Endothelial cell of umbilical vein (primary cell): Measurements from ENCODE around the gene SMOC2. TPM values are rescaled to one million over a fixed set of nuclear protein-coding genes. Genes with fewer than 3 reads are reported as not detected.

Source experiments
- BruUV-seq: library from RNA; stranded (reverse); fragments of 400-500 nt; replicated peaks from 2 replicates; lab custom pipeline; 2021; lab: Mats Ljungman, UMichigan
- CTCF ChIA-PET: fragments of 300-600, 350-600 bp; sonication (Branson Sonifier 250); formaldehyde crosslinking; loops from one replicate; lab custom pipeline; 2021; ENCODE audit warnings: antibody characterized with exemption, inconsistent platforms; lab: Charles Lee
- POLR2A ChIA-PET: fragments of 300-600, 350-600 bp; sonication (Branson Sonifier 250); formaldehyde crosslinking; loops from one replicate; lab custom pipeline; 2021; ENCODE audit warnings: antibody characterized with exemption, inconsistent platforms; lab: Charles Lee
- DNase-seq: peaks from one replicate; pipeline ENCODE4 v3.0.0-alpha.2; 2011; ENCODE audit warnings: low read depth, low spot score
- FAIRE-seq: peaks from 2 replicates; lab custom pipeline; 2011; peaks lifted over from hg19 to GRCh38; lab: Jason Lieb, UNC
- H2AFZ ChIP-seq: 2 replicates; pipeline ENCODE4 v1.6.0; 2012; ENCODE audit warnings: low read depth, low read length, control low read depth, inconsistent platforms
- H3K27ac ChIP-seq: 2 replicates; pipeline ENCODE4 v1.5.1; 2011; ENCODE audit warnings: low read depth, mild to moderate bottlenecking, control low read depth, low read length, moderate library complexity; ENCODE audit not compliant: insufficient read depth
- H3K27me3 ChIP-seq, 2 experiments: 2 replicates each; pipeline versions ENCODE4 v1.6.0 to v1.6.1; 2011; ENCODE audit warnings: low read length in 2 of 2, mixed read lengths in 1 of 2; ENCODE audit not compliant: control insufficient read depth in 2 of 2, insufficient read depth in 2 of 2
- H3K36me3 ChIP-seq, 2 experiments: 2 replicates in 1 of 2; 3 replicates in 1 of 2; pipeline ENCODE4 v1.5.1; 2011; ENCODE audit warnings: low read length in 2 of 2, mild to moderate bottlenecking in 1 of 2, moderate library complexity in 1 of 2; ENCODE audit not compliant: control insufficient read depth in 2 of 2, insufficient read depth in 2 of 2; ENCODE audit errors: extremely low read depth in 1 of 2
- H3K4me1 ChIP-seq: 3 replicates; pipeline ENCODE4 v1.5.1; 2011; ENCODE audit warnings: mild to moderate bottlenecking, low read length; ENCODE audit not compliant: control insufficient read depth, insufficient read depth; ENCODE audit errors: extremely low read depth
- H3K4me2 ChIP-seq: 2 replicates; pipeline ENCODE4 v1.6.1; 2011; ENCODE audit warnings: low read length, control low read depth, mixed read lengths; ENCODE audit not compliant: insufficient read depth
- H3K4me3 ChIP-seq, 3 experiments: fragments of 200-600 bp in 1 of 3; sonication (generic), shearing (Covaris generic) in 1 of 3; replicated peaks in 1 of 3; 2 replicates each; pipeline ENCODE4 v1.5.1; 2011 to 2016; ENCODE audit warnings: control low read depth in 3 of 3, low read length in 3 of 3, mild to moderate bottlenecking in 2 of 3, inconsistent platforms in 1 of 3, low read depth in 1 of 3, moderate library complexity in 1 of 3; ENCODE audit not compliant: insufficient read depth in 1 of 3
- H3K79me2 ChIP-seq: 2 replicates; pipeline ENCODE4 v1.6.0; 2012; ENCODE audit warnings: low read length, inconsistent platforms; ENCODE audit not compliant: control insufficient read depth, insufficient read depth
- H3K9ac ChIP-seq: replicated peaks from 2 replicates; pipeline ENCODE3; 2011; ENCODE audit warnings: low read length, control low read depth; ENCODE audit not compliant: insufficient read depth; ENCODE audit errors: extremely low read depth
- H3K9me1 ChIP-seq: replicated peaks from 3 replicates; pipeline ENCODE4 v1.6.0; 2011; ENCODE audit warnings: mild to moderate bottlenecking, low read length; ENCODE audit not compliant: control insufficient read depth, insufficient read depth; ENCODE audit errors: extremely low read depth
- H3K9me3 ChIP-seq: replicated peaks from 2 replicates; pipeline ENCODE4 v1.5.1; 2012; ENCODE audit warnings: low read length, inconsistent platforms; ENCODE audit not compliant: control insufficient read depth, insufficient read depth
- H4K20me1 ChIP-seq: replicated peaks from 2 replicates; pipeline ENCODE3; 2011; ENCODE audit warnings: mild to moderate bottlenecking, low read length; ENCODE audit not compliant: control insufficient read depth, insufficient read depth; ENCODE audit errors: extremely low read depth
- EZH2 ChIP-seq: IDR thresholded peaks from 2 replicates; pipeline ENCODE4 v1.6.1; 2012; ENCODE audit warnings: borderline replicate concordance, low read depth, mild to moderate bottlenecking, moderate library complexity, low read length, inconsistent platforms; ENCODE audit not compliant: severe bottlenecking
- FOS ChIP-seq: IDR thresholded peaks from 2 replicates; pipeline ENCODE4 v1.6.1; 2011; ENCODE audit warnings: mild to moderate bottlenecking, low read length, moderate library complexity, borderline replicate concordance; ENCODE audit not compliant: insufficient read depth
- GATA2 ChIP-seq: IDR thresholded peaks from 2 replicates; pipeline ENCODE4 v1.7.0; 2011; ENCODE audit warnings: low read depth, mild to moderate bottlenecking, moderate library complexity, mixed read lengths, low read length; ENCODE audit not compliant: insufficient read length, insufficient read depth
- JUN ChIP-seq: IDR thresholded peaks from 2 replicates; pipeline ENCODE4 v1.6.1; 2011; ENCODE audit warnings: borderline replicate concordance, low read depth; ENCODE audit not compliant: insufficient read length, insufficient read depth
- MAX ChIP-seq: IDR thresholded peaks from 2 replicates; pipeline ENCODE4 v1.6.1; 2011; ENCODE audit not compliant: insufficient read depth, insufficient read length
- MYC ChIP-seq: IDR thresholded peaks from one replicate; pipeline ENCODE4 v1.6.1; 2011; ENCODE audit warnings: mild to moderate bottlenecking, low read depth, low read length
- POLR2A ChIP-seq: IDR thresholded peaks from 2 replicates; pipeline ENCODE4 v1.6.1; 2012; ENCODE audit warnings: low read depth, mild to moderate bottlenecking, control low read depth, low read length
- POLR2AphosphoS5 ChIP-seq: IDR thresholded peaks from 2 replicates; pipeline ENCODE4 v1.6.1; 2012; ENCODE audit warnings: low read depth, mild to moderate bottlenecking, control low read depth, low read length, moderate library complexity; ENCODE audit not compliant: insufficient read depth
- dilution Hi-C: fragments of 300-500 bp; cut with MboI; formaldehyde crosslinking; loops from one replicate; pipeline ENCODE4 v1.15.0; 2019; ENCODE audit warnings: low sequenced_read_pairs; ENCODE audit not compliant: extremely low pct_ligation_motif_present
- intact Hi-C: fragments of 100-400 bp; cut with micrococcal nuclease; formaldehyde crosslinking; loops from one replicate; pipeline ENCODE4 v1.10.0; 2022
- polyA plus RNA-seq, 4 experiments: library from polyadenylated mRNA; depleted of rRNA in 3 of 4; stranded (reverse) in 3 of 4; unstranded in 1 of 4; fragments of >200 nt; gene quantifications; 2 replicates each; pipeline versions ENCODE4 v1.2.1 to v1.2.3, GENCODE V29; 2011 to 2012; ENCODE audit warnings: missing spikeins in 1 of 4
- total RNA-seq: library from RNA; stranded (reverse); gene quantifications from 2 replicates; pipeline ENCODE4 v1.2.3, GENCODE V29; 2021
- TF ChIP-seq, protein P1 (sequence below), 2 donors: IDR thresholded peaks; 1 replicate in 1 of 2; 2 replicates in 1 of 2; pipeline ENCODE4 v1.5.1; 2011; ENCODE audit warnings: low read length in 2 of 2, mild to moderate bottlenecking in 2 of 2, moderate library complexity in 2 of 2, control low read depth in 1 of 2, inconsistent platforms in 1 of 2, low read depth in 1 of 2; ENCODE audit not compliant: insufficient read depth in 1 of 2; ENCODE audit errors: extremely low read depth in 1 of 2

The SMOC2 gene
- total and polyA plus RNA-seq, 2 donors (not counting 3 experiments of a cell fraction or from before 2014, with no cell fraction given) = not detected

DNA sequence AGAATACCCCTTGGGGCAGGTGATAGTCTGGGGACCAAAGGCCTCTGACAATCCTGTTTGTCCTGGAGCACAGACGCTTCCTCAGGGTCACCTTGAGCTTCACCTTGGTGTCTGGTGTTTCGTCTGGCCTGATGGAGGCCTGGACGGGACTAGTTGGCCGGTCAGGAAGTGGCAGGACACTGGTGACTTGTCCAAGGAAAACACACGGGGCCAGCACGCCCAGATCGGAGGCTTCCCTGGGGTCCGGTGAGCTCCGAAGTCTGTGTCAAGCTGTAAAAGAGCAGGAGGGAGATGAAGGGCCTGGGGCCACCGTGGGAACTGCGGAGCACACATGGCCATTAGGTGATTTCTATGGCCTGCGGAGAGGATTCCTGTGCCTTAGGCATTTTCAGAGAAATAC is 67.9 kb downstream of the SMOC2 start:
- BruUV-seq = no TSS peak
- H3K27ac ChIP-seq = no peak overlapping the region
- no peaks in the 10 kb centered on the region for H3K36me3 ChIP-seq
- no peak overlapping the region for H3K4me2 ChIP-seq
- ChIA-PET CTCF (no interaction called here), POLR2A (no interaction called here)
- H3K4me3 ChIP-seq = no peak overlapping the region
- H3K9me3 ChIP-seq = no peaks in the 10 kb centered on the region
- DNase-seq (no peak), FAIRE-seq (no peak)
- no peaks in the 10 kb centered on the region for H4K20me1 ChIP-seq
- dilution Hi-C loops (no loop called here), intact Hi-C loops (no loop called here)
- H2AFZ ChIP-seq = no peak overlapping the region
- no peaks in the 10 kb centered on the region for H3K9me1 ChIP-seq
- H3K79me2 ChIP-seq = no peaks in the 10 kb centered on the region
- TF ChIP-seq, protein P1, sequence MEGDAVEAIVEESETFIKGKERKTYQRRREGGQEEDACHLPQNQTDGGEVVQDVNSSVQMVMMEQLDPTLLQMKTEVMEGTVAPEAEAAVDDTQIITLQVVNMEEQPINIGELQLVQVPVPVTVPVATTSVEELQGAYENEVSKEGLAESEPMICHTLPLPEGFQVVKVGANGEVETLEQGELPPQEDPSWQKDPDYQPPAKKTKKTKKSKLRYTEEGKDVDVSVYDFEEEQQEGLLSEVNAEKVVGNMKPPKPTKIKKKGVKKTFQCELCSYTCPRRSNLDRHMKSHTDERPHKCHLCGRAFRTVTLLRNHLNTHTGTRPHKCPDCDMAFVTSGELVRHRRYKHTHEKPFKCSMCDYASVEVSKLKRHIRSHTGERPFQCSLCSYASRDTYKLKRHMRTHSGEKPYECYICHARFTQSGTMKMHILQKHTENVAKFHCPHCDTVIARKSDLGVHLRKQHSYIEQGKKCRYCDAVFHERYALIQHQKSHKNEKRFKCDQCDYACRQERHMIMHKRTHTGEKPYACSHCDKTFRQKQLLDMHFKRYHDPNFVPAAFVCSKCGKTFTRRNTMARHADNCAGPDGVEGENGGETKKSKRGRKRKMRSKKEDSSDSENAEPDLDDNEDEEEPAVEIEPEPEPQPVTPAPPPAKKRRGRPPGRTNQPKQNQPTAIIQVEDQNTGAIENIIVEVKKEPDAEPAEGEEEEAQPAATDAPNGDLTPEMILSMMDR (IDR thresholded peaks at IDR 0.05; ENCODE audit: extremely low read depth in 1 of 2, insufficient read depth in 1 of 2, low read depth in 1 of 2, low read length in 2 of 2) = no peak
- no peak for TF ChIP-seq MAX
- TF ChIP-seq FOS = no peak
- no peak for TF ChIP-seq POLR2AphosphoS5
- TF ChIP-seq JUN = no peak
- no peaks in the 10 kb centered on the region for H3K4me1 ChIP-seq
- no peaks in the 10 kb centered on the region for H3K27me3 ChIP-seq
- no peak overlapping the region for H3K9ac ChIP-seq

GRCh38 chr6:168513766-168514165 is 72.8 kb downstream of the SMOC2 start:
- H3K9me1 ChIP-seq = no peaks in the 10 kb centered on the region
- FAIRE-seq (no peak), DNase-seq (no peak)
- no peaks in the 10 kb centered on the region for H3K79me2 ChIP-seq
- ChIA-PET CTCF (no interaction called here), POLR2A (no interaction called here)
- no TSS peak for BruUV-seq
- no peaks in the 10 kb centered on the region for H3K4me1 ChIP-seq
- no peaks in the 10 kb centered on the region for H3K9me3 ChIP-seq
- H3K27ac ChIP-seq = no peak overlapping the region
- no peak overlapping the region for H3K4me2 ChIP-seq
- H3K27me3 ChIP-seq = no peaks in the 10 kb centered on the region
- H4K20me1 ChIP-seq = no peaks in the 10 kb centered on the region
- no peak for TF ChIP-seq MYC
- no peak for TF ChIP-seq EZH2
- no peak for TF ChIP-seq POLR2A
- no peak for TF ChIP-seq JUN
- no peak for TF ChIP-seq POLR2AphosphoS5
- no peak for TF ChIP-seq GATA2
- TF ChIP-seq, protein P1 (IDR thresholded peaks at IDR 0.05; ENCODE audit: extremely low read depth in 1 of 2, insufficient read depth in 1 of 2, low read depth in 1 of 2, low read length in 2 of 2) = no peak
- TF ChIP-seq FOS = no peak
- no peak for TF ChIP-seq MAX
- no peak overlapping the region for H2AFZ ChIP-seq
- intact Hi-C loops (no loop called here), dilution Hi-C loops (no loop called here)
- H3K9ac ChIP-seq = no peak overlapping the region
- no peak overlapping the region for H3K4me3 ChIP-seq
- no peaks in the 10 kb centered on the region for H3K36me3 ChIP-seq
